Thoracic aorta (tissue), 2 donors: ENCODE results near the gene TOR2A. TPM values are rescaled to one million over a fixed set of nuclear protein-coding genes. Genes with fewer than 3 reads are reported as not detected.
A peak's percentile ranks its signal among the peaks of the same experiment; 100 is the strongest.

Experiments used
- ATAC-seq: fragments of 150-250 bp; one replicate; pipeline ENCODE4 v1.8.0; 2017; ENCODE audit warnings: low read depth; ENCODE audit not compliant: insufficient number of reproducible peaks, low FRiP score
- DNase-seq: peaks from one replicate; pipeline ENCODE4 v3.0.0-alpha.2; 2020; ENCODE audit warnings: low spot score
- H3K27ac ChIP-seq, 2 donors: fragments of 200-600 bp; sonication (generic); 1 replicate in 1 of 2; 2 replicates in 1 of 2; pipeline ENCODE4 v1.5.1; 2016; ENCODE audit warnings: mild to moderate bottlenecking in 2 of 2, moderate library complexity in 2 of 2
- H3K27me3 ChIP-seq: fragments of 200-600 bp; sonication (generic); replicated peaks from 2 replicates; pipeline ENCODE4 v1.6.0; 2016; ENCODE audit warnings: mild to moderate bottlenecking; ENCODE audit not compliant: insufficient read depth
- H3K36me3 ChIP-seq: fragments of 200-600 bp; sonication (generic); one replicate; pipeline ENCODE4 v1.5.1; 2016
- H3K4me1 ChIP-seq, 2 donors: fragments of 200-600 bp; sonication (generic); 1 replicate in 1 of 2; 2 replicates in 1 of 2; pipeline versions ENCODE4 v1.5.1 to v1.6.0; 2016; ENCODE audit warnings: low read depth in 2 of 2, mild to moderate bottlenecking in 1 of 2; ENCODE audit not compliant: control insufficient read depth in 1 of 2
- H3K4me3 ChIP-seq: fragments of 200-600 bp; sonication (generic); 2 replicates; pipeline ENCODE4 v1.5.1; 2016; ENCODE audit warnings: mild to moderate bottlenecking
- H3K9me3 ChIP-seq: fragments of 200-600 bp; sonication (generic); 2 replicates; pipeline ENCODE4 v1.5.1; 2016
- total RNA-seq, 2 donors: library from RNA; depleted of rRNA; stranded (reverse); fragments of >200 nt; gene quantifications; one replicate each; pipeline versions ENCODE4 v1.1.0 to v1.2.3, GENCODE V29; 2016
- TF ChIP-seq, protein P1 (sequence below): fragments of 200-600 bp; sonication (generic); IDR thresholded peaks from one replicate; pipeline ENCODE4 v1.5.1; 2019; ENCODE audit warnings: antibody characterized with exemption

The TOR2A gene
- total RNA-seq, 2 donors from 2014 or later: 14.5 to 16.9 TPM

DNA sequence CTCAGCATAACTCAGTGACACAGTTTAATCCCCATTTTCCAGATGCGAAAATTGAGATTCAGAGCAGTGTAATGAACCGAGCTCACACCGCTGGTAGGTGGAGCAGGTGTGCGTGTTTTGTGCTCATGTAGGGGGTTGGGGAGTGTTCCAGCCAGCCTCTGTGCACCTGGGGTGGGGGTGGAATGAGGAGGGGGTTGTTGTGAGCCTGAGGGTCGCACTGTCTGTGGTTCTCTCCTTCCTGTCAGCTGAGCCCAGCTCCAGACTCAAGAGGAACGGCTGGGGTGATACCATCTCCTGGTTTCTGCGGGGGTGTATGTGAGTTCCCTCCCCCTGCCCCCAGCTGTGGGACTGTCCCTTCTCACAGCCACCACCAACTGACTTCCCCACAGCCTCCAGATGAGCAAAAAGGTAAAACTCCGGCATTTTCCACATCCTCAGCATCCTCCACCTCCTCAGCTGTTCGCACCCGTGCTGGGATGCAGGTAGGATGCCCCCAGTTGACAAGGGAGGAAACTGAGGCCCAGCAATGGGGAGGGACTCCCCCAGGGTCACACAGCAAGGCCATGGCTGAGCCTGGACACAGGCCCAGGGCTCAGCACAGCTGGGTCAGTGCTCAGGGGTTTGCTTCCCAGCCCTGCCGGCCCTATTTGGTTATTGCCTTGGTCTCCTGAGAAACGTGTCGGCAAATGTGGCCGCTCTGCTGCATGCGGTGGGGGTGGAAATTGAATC is 41.3 kb upstream of the TOR2A start:
- Histone ChIP-seq H3K27me3 (no peaks in the 10 kb centered on the region), H3K4me1 (no peaks in the 10 kb centered on the region), H3K27ac (no peak overlapping the region), H3K4me3 (peak overlapping the region; percentile 18), H3K9me3 (no peaks in the 10 kb centered on the region), H3K36me3 (no peaks in the 10 kb centered on the region)
- TF ChIP-seq, protein P1, sequence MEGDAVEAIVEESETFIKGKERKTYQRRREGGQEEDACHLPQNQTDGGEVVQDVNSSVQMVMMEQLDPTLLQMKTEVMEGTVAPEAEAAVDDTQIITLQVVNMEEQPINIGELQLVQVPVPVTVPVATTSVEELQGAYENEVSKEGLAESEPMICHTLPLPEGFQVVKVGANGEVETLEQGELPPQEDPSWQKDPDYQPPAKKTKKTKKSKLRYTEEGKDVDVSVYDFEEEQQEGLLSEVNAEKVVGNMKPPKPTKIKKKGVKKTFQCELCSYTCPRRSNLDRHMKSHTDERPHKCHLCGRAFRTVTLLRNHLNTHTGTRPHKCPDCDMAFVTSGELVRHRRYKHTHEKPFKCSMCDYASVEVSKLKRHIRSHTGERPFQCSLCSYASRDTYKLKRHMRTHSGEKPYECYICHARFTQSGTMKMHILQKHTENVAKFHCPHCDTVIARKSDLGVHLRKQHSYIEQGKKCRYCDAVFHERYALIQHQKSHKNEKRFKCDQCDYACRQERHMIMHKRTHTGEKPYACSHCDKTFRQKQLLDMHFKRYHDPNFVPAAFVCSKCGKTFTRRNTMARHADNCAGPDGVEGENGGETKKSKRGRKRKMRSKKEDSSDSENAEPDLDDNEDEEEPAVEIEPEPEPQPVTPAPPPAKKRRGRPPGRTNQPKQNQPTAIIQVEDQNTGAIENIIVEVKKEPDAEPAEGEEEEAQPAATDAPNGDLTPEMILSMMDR: no peak
- ATAC-seq (no peak), DNase-seq (no peak)

DNA sequence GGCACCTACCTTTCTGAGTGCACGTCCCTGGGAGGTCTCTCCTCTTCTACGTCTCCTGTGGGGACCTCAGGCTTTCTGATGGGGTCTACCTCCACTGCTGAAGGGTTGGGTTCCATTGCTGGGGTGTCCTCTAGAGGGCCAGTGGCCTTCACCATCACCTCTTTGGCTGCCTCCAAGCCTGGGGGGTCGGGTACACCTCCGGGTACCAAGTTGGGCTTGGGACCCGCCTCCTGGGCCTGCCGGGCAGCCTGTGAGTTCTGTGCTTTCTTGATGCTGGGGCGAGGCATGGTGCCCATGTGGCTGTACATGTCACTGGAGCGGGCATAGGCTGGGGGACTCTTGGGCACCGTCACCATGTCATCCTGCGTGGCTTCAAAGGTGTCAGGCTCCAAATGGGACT is 38.9 kb upstream of the TOR2A start:
- TF ChIP-seq, protein P1: no peak
- Histone ChIP-seq H3K27ac (no peak overlapping the region), H3K4me1 (peaks cover 8% of the 10 kb centered on the region in 2 donors), H3K4me3 (no peak overlapping the region), H3K9me3 (no peaks in the 10 kb centered on the region), H3K36me3 (no peaks in the 10 kb centered on the region), H3K27me3 (no peaks in the 10 kb centered on the region)
- no peak for ATAC-seq
- no peak for DNase-seq

DNA sequence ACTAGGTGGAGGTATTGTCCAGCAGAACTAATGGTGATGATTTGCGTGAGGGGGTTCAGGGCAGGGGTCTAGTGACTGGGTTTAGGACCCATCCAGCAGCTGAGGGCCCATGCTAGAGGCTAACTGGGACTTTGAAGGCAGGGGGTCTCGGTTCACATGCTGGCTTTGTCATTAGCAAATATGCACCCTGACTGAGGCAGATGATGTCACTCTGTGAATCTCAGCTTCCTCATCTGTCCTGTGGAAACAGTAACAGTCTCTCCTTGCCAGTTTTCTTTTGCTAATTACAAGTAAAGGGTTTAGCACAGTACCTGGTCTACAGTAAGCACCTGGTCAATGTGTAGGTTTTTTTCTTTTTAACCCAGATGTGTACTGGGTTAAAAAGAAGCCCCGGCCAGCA is 38.2 kb upstream of the TOR2A start:
- TF ChIP-seq, protein P1: no peak
- H3K36me3 ChIP-seq: no peaks in the 10 kb centered on the region
- H3K4me1 ChIP-seq: peaks cover 8% of the 10 kb centered on the region in 2 donors
- H3K27me3 ChIP-seq: no peaks in the 10 kb centered on the region
- H3K9me3 ChIP-seq: no peaks in the 10 kb centered on the region
- H3K27ac ChIP-seq: no peak overlapping the region
- H3K4me3 ChIP-seq: no peak overlapping the region
- ATAC-seq: no peak
- no peak for DNase-seq

DNA sequence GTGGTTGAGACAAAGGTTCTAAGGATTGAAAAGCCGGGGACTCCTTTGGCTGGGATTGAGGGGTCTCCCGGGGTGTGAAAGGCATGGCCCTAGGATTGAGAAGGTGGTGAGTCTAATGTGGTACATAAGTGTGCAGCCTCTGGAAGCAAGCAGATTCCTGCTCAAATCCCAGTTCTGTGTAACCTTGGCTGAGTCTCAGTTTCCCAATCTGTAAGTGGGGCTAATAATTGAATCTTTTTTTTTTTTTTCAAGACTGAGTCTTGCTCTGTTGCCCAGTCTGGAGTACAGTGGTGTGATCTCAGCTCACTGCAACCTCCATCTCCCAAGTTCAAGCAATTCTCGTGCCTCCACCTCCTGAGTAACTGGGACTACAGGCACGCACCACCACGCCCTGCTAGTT is 37.5 kb upstream of the TOR2A start:
- Histone ChIP-seq H3K4me3 (no peak overlapping the region), H3K4me1 (peaks cover 8% of the 10 kb centered on the region in 2 donors), H3K9me3 (no peaks in the 10 kb centered on the region), H3K27ac (no peak overlapping the region), H3K36me3 (no peaks in the 10 kb centered on the region), H3K27me3 (no peaks in the 10 kb centered on the region)
- DNase-seq (no peak), ATAC-seq (no peak)
- TF ChIP-seq, protein P1: no peak

DNA sequence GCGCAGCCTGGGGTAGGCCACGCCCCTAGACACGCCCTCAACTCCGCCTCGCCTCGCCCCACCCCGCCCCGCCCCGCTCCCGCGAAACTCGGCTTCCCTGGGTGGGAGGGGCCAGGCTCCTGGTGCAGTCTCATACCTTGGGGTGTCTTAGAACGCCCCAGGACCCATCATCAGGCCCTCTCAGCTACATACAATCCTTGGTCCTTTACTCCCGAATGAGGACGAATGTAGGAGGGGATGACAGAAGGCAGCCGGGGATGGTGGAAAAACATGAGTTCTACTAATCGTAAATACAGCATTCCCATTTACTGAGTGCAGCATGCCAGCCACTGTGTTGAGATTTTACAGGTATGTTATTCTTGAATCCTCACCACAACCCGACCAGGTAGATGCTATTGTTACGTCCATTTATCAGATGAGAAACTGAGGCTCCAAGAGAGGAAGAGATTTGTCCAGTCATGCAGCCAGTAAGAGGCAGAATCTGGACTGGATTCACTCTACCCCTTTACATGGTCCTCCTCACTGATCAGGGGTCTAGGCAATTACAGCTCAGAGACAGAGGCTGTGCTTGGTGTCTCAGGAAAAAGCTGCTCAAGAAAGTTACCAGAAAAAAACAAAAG is 36.6 kb upstream of the TOR2A start:
- H3K4me1 ChIP-seq: peaks cover 8% of the 10 kb centered on the region in 2 donors
- H3K36me3 ChIP-seq: no peaks in the 10 kb centered on the region
- H3K27me3 ChIP-seq: no peaks in the 10 kb centered on the region
- no peaks in the 10 kb centered on the region for H3K9me3 ChIP-seq
- TF ChIP-seq, protein P1: no peak
- H3K27ac ChIP-seq: no peak overlapping the region
- DNase-seq: no peak
- peak overlapping the region; percentile 76 for H3K4me3 ChIP-seq
- ATAC-seq: no peak
